ENCODE results near the gene CDR2L.
A peak's percentile ranks its signal among the peaks of the same experiment; 100 is the strongest.
"Not testable (repeated sequence)": the region's sequence is repeated elsewhere in the genome, so short reads cannot be mapped to it uniquely, and the experiment has no call there.

CDR2L gene

GRCh38 chr17:75012346-75013091 is 25.1 kb downstream of the CDR2L start, which contains the start of gene MRPL58:
MRPL58 (plus strand) TSS chr17:75012670; CDS start chr17:75012687, 17 bp downstream.
- peak; percentile 88 for DNase-seq

- DNase-seq: no peak
Measured at GRCh38 chr17:75013092-75013559, 25.7 kb downstream of the CDR2L start.

GRCh38 chr17:75019146-75019545 is 31.7 kb downstream of the CDR2L start:
- DNase-seq: no peak

GRCh38 chr17:75019710-75020109 is 32.3 kb downstream of the CDR2L start:
- DNase-seq: no peak

GRCh38 chr17:75020331-75021110 is 33.1 kb downstream of the CDR2L start:
- no peak for DNase-seq

GRCh38 chr17:75024686-75025397 is 37.4 kb downstream of the CDR2L start:
- DNase-seq: peak; percentile 60

- DNase-seq: not testable (repeated sequence)
Measured at GRCh38 chr17:75025398-75025734, 37.9 kb downstream of the CDR2L start.

- DNase-seq: not testable (repeated sequence)
Measured at GRCh38 chr17:75026650-75027049, 39.2 kb downstream of the CDR2L start.

- no peak for DNase-seq
Measured at GRCh38 chr17:75030161-75030560, 42.7 kb downstream of the CDR2L start.

- DNase-seq: peak; percentile 78
Measured at GRCh38 chr17:75031972-75032719, 44.7 kb downstream of the CDR2L start.

- DNase-seq: no peak
Measured at GRCh38 chr17:75032720-75033280, 45.4 kb downstream of the CDR2L start.

GRCh38 chr17:75033346-75034235 is 46.2 kb downstream of the CDR2L start:
- DNase-seq: peak; percentile 100

- DNase-seq: peak; percentile 99
Measured at GRCh38 chr17:75034236-75034908, 46.9 kb downstream of the CDR2L start.

GRCh38 chr17:75036643-75037268 is 49.3 kb downstream of the CDR2L start:
- DNase-seq: peak; percentile 81

- DNase-seq: no peak
Measured at GRCh38 chr17:75039238-75039637, 51.8 kb downstream of the CDR2L start.

GRCh38 chr17:75041656-75042280 is 54.3 kb downstream of the CDR2L start:
- DNase-seq: no peak

- DNase-seq: not testable (repeated sequence)
Measured at GRCh38 chr17:75043789-75044188, 56.4 kb downstream of the CDR2L start.

GRCh38 chr17:75044716-75045115 is 57.3 kb downstream of the CDR2L start:
- no peak for DNase-seq

- peak; percentile 62 for DNase-seq
Measured at GRCh38 chr17:75045946-75046406, 58.5 kb downstream of the CDR2L start.

Data from stimulated activated CD8-positive, alpha-beta memory T cell treated with anti-CD3 and anti-CD28 coated beads, Interleukin-4, amount 100 ng/mL, for 48 hours (primary cell).